ENCODE measurements around the gene RIN3. TPM values are rescaled to one million over a fixed set of nuclear protein-coding genes. Genes with fewer than 3 reads are reported as not detected.

RIN3 gene
- total RNA-seq, 2 experiments from 2014 or later: 52.6 to 56.8 TPM

DNA sequence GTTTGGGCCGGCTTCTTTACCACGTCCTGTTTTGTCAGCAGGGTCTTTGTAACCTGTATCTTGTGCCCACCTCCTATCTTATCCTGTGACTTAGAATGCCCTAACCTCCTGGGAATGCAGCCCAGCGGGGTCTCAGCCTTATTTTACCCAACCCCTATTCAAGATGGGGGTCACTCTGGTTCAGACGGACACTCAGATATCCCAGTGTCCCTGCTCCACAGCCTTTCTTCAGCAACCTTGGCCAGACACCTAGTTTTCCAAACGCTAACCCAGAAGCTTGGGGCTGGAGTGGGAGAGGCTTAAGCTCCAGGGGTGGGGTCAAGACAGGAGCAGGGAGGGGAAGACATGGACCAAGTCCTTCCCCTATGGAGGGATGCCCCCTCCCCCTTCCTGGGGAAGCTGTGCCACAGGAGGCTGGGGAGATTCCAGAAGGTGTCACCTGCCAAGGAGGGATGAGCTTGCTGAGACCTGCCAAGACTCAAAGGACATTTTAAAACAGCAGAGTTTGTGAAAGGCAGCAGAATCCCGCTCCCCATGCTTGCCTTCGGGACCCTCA, 62.2 kb downstream of the RIN3 start:
- ChIA-PET CTCF (interaction anchor here (0.5 to 2.2 kb wide), 6 partner anchors 10 to 600 kb away, joined by 3 to 11 read pairs (median 4); no protein-coding TSS in a partner anchor), POLR2A (no interaction called here)
- no peak overlapping the region for H3K4me3 Mint-ChIP-seq
- peaks cover 26% of the 10 kb centered on the region for H3K36me3 Mint-ChIP-seq (ENCODE audit: low read depth)
- peak overlapping the region; percentile 1 for H3K27ac Mint-ChIP-seq
- no peak for DNase-seq
- H3K4me1 Mint-ChIP-seq: peaks cover 59% of the 10 kb centered on the region
- no peaks in the 10 kb centered on the region for H3K9me3 Mint-ChIP-seq
- peaks cover 16% of the 10 kb centered on the region for H3K27me3 Mint-ChIP-seq

DNA sequence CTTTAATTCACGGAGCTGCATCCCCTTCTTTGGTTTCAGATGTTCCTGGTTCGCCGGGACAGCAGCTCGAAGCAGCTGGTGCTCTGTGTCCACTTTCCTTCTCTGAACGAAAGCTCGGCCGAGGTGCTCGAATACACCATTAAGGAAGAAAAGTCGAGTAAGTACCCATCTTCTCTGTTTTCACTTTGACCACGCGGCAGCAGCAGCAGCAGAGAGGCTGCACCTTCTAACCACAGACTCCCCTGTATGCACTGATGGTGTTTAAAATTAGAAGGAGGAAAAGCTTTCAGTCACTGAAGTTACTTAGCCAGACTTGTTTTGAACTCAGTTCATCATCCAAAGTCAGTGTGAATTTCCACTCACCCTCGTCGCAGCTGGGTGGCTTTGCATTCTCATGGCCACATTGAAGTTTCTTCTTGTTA, 63.8 kb downstream of the RIN3 start:
- Mint-ChIP-seq H3K27me3 (peaks cover 17% of the 10 kb centered on the region), H3K4me3 (peak overlapping the region; percentile 58), H3K9me3 (no peaks in the 10 kb centered on the region), H3K4me1 (peaks cover 55% of the 10 kb centered on the region), H3K27ac (peak overlapping the region; percentile 90), H3K36me3 (ENCODE audit: low read depth) (peaks cover 30% of the 10 kb centered on the region)
- ChIA-PET POLR2A (interaction anchor here (0.6 kb wide), 1 partner anchor 10 kb away, joined by 4 read pairs; no protein-coding TSS in a partner anchor), CTCF (interaction anchor here (0.8 to 2.2 kb wide), 6 partner anchors 8 to 28 kb away, joined by 3 to 11 read pairs (median 5); no protein-coding TSS in a partner anchor)
- peak; percentile 54 for DNase-seq

DNA sequence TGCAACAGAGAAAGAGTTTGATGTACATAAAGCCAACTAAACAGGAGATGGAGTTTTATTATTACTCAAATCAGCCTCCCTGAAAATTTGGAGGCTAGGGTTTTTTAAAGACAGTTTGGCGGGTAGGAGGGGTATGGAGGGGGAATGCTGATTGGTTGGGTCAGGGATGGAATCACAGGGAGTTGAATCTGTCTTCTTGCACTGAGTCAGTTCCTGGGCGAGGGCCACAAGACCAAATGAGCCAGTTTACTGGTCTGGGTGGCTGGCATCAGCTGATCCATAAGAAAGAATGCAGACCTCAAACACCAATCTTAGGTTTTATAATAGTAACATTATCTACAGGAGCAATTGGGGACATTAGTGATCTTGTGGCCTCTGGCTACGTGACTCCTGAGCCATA, 64.9 kb downstream of the RIN3 start:
- DNase-seq: no peak
- peaks cover 65% of the 10 kb centered on the region for H3K4me1 Mint-ChIP-seq
- H3K36me3 Mint-ChIP-seq (ENCODE audit: low read depth): peaks cover 38% of the 10 kb centered on the region
- no peak overlapping the region for H3K4me3 Mint-ChIP-seq
- peaks cover 4% of the 10 kb centered on the region for H3K9me3 Mint-ChIP-seq
- ChIA-PET POLR2A (no interaction called here), CTCF (interaction anchor here (0.9 to 2.0 kb wide), 5 partner anchors 9 to 29 kb away, joined by 3 to 8 read pairs (median 4); no protein-coding TSS in a partner anchor)
- H3K27me3 Mint-ChIP-seq: peaks cover 16% of the 10 kb centered on the region
- no peak overlapping the region for H3K27ac Mint-ChIP-seq

DNA sequence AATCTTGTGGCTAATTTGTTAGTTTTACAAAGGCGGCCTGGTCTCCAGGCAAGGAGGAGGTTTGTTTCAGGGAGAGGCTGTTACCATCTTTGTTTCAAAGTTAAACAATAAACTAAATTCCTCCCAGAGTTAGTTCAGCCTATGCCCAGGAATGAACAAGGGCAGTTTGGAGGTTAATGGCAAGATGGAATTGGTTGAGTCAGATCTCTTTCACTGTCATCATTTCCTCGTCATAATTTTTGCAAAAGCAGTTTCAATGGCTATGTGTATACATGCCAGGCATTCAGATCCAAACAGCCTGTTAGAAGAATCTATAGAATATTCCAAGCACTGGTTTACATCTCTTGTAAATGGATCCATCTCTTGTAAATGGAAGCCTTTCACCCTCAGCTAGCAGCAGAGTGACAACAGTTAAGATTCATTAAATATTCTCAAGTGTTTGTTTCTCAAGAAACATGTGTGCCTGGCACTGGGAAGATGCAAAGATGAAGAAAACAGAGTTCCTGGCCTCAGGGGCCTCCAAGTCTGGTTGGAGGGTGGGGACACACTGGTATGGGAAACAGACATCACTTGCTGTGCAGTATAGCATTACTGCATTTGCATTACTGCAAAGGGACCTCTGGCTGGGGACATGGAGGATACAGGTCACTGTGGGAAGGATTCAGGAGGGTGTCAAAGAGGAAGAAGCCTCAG, 65.8 kb downstream of the RIN3 start:
- ChIA-PET POLR2A (no interaction called here), CTCF (no interaction called here)
- peaks cover 70% of the 10 kb centered on the region for H3K4me1 Mint-ChIP-seq
- no peak for DNase-seq
- peaks cover 47% of the 10 kb centered on the region for H3K36me3 Mint-ChIP-seq (ENCODE audit: low read depth)
- peaks cover 12% of the 10 kb centered on the region for H3K27me3 Mint-ChIP-seq
- H3K4me3 Mint-ChIP-seq: no peak overlapping the region
- peaks cover 4% of the 10 kb centered on the region for H3K9me3 Mint-ChIP-seq
- H3K27ac Mint-ChIP-seq: no peak overlapping the region

DNA sequence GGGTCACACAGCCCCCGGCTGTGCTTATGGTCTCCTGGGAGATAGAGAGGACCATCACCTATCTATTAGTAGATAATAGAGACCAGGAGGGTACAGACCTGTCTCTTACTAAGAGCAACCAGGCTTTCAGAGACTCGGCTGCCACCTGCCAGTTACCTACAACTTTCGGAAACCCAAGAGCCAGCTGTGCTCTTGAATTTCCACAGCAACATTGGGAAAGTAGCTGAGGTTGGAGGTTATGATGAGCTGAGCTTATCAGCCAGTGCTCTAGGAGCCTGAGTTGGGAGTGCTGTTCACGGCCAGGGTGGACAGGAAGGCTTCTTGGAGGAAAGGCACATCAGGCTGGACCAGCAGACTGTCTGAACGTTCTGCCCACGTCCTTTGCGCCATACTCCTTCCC, 67.6 kb downstream of the RIN3 start:
- Mint-ChIP-seq H3K27me3 (peaks cover 7% of the 10 kb centered on the region), H3K4me3 (no peak overlapping the region), H3K36me3 (ENCODE audit: low read depth) (peaks cover 52% of the 10 kb centered on the region), H3K9me3 (peaks cover 4% of the 10 kb centered on the region), H3K4me1 (peaks cover 78% of the 10 kb centered on the region), H3K27ac (no peak overlapping the region)
- ChIA-PET POLR2A (no interaction called here), CTCF (no interaction called here)
- DNase-seq: no peak

DNA sequence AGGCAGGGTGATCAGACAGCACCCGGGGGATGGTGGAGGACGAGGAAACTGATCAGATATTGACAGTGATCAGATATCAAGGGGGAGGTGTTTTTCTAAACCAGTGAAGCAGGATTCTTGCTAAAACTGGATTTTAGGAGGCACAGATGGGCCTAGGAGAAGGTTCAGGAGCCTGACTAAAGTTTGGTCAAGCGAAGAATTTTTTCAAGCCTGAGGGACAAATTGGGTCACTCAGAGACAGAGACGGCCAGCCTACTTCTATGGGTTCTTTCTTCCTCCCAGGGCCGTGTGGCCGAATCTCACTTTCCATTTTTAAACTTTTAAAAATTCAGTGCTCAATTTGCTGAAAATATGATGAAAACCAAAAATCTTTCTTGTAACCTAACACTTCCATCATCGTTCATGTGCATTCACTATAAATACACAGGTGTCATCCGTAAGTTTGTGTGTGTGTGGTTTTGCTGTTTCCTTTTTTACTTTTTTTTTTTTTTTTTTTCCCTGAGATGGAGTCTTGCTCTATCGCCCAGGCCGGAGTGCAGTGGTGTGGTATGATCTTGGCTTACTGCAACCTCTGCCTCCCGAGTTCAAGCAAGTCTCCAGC, 68.5 kb downstream of the RIN3 start:
- peaks cover 4% of the 10 kb centered on the region for H3K9me3 Mint-ChIP-seq
- H3K27ac Mint-ChIP-seq: no peak overlapping the region
- no peak overlapping the region for H3K4me3 Mint-ChIP-seq
- ChIA-PET POLR2A (no interaction called here), CTCF (no interaction called here)
- no peak for DNase-seq
- H3K4me1 Mint-ChIP-seq: peaks cover 78% of the 10 kb centered on the region
- peaks cover 53% of the 10 kb centered on the region for H3K36me3 Mint-ChIP-seq (ENCODE audit: low read depth)
- H3K27me3 Mint-ChIP-seq: peaks cover 4% of the 10 kb centered on the region

DNA sequence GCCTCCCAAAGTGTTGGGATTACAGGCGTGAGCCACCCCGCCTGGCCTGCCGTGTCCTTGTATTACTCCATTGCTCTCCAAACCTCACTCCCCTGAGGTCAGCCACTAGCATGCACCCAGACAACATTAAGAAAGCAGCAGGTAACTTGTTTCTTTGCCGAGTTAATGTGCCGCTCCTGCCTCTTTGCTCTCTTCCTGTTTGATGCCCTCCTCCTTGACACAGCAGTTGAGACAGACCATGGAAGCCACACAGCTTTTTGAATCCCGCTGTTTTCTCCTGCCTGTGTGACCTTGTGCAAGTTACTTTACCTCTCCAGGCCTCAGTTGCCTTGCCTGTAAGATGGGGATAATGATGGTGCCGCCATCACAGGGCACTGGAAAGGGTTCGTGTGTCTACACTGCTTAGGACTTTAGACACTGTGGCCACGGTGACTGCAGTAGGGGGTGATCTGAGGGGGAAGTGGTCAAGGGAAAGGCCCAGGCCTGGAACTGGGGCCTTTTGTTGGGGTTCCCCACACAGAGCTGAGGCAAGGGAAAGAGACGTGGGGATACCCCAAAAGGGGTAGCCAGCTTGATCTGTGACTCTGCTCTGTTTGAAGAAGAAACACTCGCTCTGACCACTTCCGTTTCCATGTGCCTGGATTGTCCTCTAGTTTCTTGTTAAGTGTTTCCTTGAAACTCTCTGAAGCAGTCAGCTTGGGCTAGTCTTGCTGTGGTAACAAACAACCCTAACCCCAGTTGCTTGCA, 69.3 kb downstream of the RIN3 start:
- Mint-ChIP-seq H3K4me1 (peaks cover 78% of the 10 kb centered on the region), H3K9me3 (peaks cover 4% of the 10 kb centered on the region), H3K36me3 (ENCODE audit: low read depth) (peaks cover 49% of the 10 kb centered on the region), H3K27ac (peak overlapping the region; percentile 70), H3K4me3 (no peak overlapping the region), H3K27me3 (peaks cover 2% of the 10 kb centered on the region)
- POLR2A ChIA-PET: no interaction called here
- DNase-seq: no peak
- CTCF ChIA-PET: interaction anchor here (1.0 kb wide), 2 partner anchors 9 to 14 kb away, joined by 3 read pairs; no protein-coding TSS in a partner anchor

DNA sequence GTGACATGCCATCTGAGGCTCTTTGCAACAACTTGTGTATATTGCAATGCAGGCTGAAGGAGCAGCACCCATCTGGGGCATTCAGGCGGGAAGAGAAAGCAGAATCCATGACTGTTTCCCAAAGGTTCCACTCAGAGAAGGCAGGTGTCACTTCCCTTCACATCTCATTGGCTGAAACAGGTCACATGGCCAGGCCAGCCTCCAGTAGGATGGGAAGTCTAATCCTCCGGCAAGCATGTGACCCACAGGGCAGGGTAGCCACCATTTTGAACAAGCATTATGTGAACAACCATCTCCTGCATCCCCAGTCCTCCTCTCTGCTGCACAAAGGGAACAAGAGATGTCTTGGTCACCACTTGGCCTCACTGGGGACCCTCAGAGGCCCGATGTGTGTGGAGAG, 70.6 kb downstream of the RIN3 start:
- H3K36me3 Mint-ChIP-seq (ENCODE audit: low read depth): peaks cover 46% of the 10 kb centered on the region
- peaks cover 4% of the 10 kb centered on the region for H3K9me3 Mint-ChIP-seq
- peaks cover 80% of the 10 kb centered on the region for H3K4me1 Mint-ChIP-seq
- DNase-seq: no peak
- no peak overlapping the region for H3K4me3 Mint-ChIP-seq
- CTCF ChIA-PET: interaction anchor here (1.0 to 3.4 kb wide), 2 partner anchors 14 to 21 kb away, joined by 3 to 17 read pairs; no protein-coding TSS in a partner anchor
- POLR2A ChIA-PET: no interaction called here
- peaks cover 4% of the 10 kb centered on the region for H3K27me3 Mint-ChIP-seq
- H3K27ac Mint-ChIP-seq: peak overlapping the region; percentile 61

DNA sequence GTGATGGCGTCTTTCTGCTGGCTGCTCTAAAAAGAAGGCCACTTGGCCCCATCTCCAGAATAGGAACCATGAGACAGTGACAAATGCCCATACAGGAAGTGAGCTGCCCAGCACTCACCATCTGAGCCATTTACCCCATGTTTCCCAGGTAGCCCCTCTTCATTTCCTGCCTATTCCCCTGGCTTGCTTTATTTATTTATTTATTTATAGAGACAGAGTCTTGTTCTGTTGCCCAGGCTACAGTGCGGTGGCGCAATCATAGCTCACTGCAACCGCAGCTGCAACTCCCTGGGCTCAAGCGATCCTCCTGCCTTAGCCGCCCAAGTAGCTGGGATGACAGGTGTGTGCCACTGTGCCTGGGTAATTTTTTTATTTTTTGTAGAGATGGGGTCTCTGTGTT, 71.2 kb downstream of the RIN3 start:
- peaks cover 78% of the 10 kb centered on the region for H3K4me1 Mint-ChIP-seq
- POLR2A ChIA-PET: no interaction called here
- CTCF ChIA-PET: interaction anchor here (0.5 to 3.4 kb wide), 6 partner anchors 10 to 107 kb away, joined by 3 to 17 read pairs (median 6); no protein-coding TSS in a partner anchor
- peaks cover 45% of the 10 kb centered on the region for H3K36me3 Mint-ChIP-seq (ENCODE audit: low read depth)
- peak overlapping the region; percentile 93 for H3K27ac Mint-ChIP-seq
- peaks cover 4% of the 10 kb centered on the region for H3K27me3 Mint-ChIP-seq
- DNase-seq: no peak
- H3K9me3 Mint-ChIP-seq: peaks cover 4% of the 10 kb centered on the region
- H3K4me3 Mint-ChIP-seq: no peak overlapping the region

DNA sequence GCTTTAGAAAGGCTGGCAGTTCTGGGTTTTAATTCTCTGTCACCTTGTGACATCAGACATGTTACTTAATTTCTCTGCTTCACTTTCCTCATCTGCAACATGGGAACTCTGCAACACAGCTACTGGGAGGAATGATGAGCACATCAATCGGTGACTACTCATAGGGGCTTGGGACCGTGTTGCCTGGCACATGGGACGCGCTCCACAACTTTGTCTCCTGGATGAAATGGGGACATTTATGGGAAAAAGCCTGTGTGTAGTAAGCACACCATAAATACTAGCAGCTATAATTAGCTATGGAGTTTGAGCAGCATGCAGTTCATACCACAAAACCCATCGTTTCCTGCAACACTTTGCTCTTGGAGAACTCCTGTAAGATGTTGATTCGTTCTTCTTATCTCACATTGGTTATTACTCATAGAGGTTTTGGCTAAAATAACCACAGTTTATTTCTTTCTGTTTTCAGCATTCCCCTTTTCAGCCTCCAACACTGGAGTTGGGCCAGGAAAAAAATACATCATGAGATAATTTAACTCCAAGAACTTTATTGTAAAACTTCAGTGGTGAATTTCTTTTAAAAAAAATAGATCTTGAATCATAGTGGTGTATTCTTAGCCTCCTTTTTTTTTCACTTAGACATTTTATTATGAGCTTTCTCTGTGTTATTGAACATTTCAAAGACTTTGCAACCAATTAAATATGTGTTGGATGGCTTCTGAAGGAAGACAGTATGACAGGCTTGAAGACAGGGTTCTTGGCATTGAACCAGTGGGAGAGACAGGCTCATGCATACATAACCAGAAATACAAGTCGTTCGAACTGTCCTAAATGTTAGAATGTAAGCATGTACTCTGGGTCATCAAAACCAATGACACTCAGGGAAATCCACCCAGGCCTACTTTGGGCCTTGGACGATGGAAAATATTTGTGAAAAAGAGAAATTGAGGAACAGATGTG, 72.7 kb downstream of the RIN3 start:
- H3K9me3 Mint-ChIP-seq: peaks cover 9% of the 10 kb centered on the region

DNA sequence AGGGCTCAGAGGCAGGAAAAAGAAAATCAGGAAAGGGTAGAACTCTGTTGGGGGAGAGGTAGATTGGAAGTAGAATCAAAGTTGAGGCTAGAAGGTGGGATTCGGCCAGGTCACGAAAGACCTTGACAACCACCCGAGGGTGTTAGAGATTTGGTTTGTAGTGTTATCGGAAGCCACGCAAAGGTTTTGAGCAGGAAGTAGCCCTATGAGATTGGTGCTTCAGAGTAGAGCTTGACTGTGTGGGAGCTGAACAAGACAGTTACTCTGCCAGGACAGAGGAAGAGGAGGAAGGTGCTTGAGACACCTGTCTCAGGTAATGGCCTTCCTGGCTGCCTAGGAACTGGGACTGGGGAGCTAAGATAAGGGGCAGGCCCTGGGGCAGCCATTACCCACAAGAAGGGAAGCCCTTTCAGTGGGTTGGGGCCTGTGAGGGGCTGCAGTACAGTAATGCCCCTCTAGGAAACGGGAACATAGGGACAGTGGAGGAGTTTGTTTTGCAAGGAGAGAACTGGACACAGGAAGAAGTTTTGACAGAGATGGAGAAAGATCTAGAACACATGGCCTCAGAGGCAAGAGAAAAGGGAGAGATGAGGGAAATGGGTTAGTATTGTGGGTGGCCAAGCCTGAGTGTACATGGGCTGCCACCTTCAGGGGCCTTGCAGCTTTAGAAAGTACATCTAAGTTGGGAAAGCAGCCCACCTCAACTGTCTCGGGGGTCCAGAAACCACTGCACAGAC, 73.5 kb downstream of the RIN3 start:
- Mint-ChIP-seq H3K4me1 (peaks cover 92% of the 10 kb centered on the region), H3K4me3 (peak overlapping the region; percentile 52), H3K9me3 (peaks cover 15% of the 10 kb centered on the region), H3K27me3 (peaks cover 2% of the 10 kb centered on the region), H3K36me3 (ENCODE audit: low read depth) (peaks cover 61% of the 10 kb centered on the region), H3K27ac (peak overlapping the region; percentile 93)
- POLR2A ChIA-PET: interaction anchor here (0.6 kb wide), 1 partner anchor 17 kb away, joined by 3 read pairs; no protein-coding TSS in a partner anchor
- DNase-seq: no peak
- CTCF ChIA-PET: interaction anchor here (0.9 to 3.4 kb wide), 9 partner anchors 8 to 99 kb away, joined by 3 to 17 read pairs (median 5); no protein-coding TSS in a partner anchor

More for the DNA sequence above, 72.7 kb downstream of the RIN3 start:
- H3K27ac Mint-ChIP-seq: peak overlapping the region; percentile 93
- H3K4me3 Mint-ChIP-seq: peak overlapping the region; percentile 52
- H3K36me3 Mint-ChIP-seq (ENCODE audit: low read depth): peaks cover 57% of the 10 kb centered on the region
- POLR2A ChIA-PET: interaction anchor here (0.6 to 0.9 kb wide), 2 partner anchors 18 to 67 kb away, joined by 3 read pairs; no protein-coding TSS in a partner anchor
- H3K4me1 Mint-ChIP-seq: peaks cover 92% of the 10 kb centered on the region
- DNase-seq: peak; percentile 69
- peaks cover 2% of the 10 kb centered on the region for H3K27me3 Mint-ChIP-seq
- CTCF ChIA-PET: interaction anchor here (0.9 to 3.4 kb wide), 11 partner anchors 9 to 100 kb away, joined by 3 to 17 read pairs (median 5); no protein-coding TSS in a partner anchor

Data from activated CD4-positive, alpha-beta T cell treated with anti-CD3 and anti-CD28 coated beads, Interleukin-2, amount 10 ng/mL, durations not matched to agents 7 days and 5 days (primary cell).